DMS114 treated with DMSO at 0.1 percent for 48 hours (cell line): ENCODE measurements around the gene CDCP1.

ENCODE experiments used
- DNase-seq: peaks from one replicate; lab custom pipeline; 2025; ENCODE audit not compliant: unreplicated experiment; lab: John Stamatoyannopoulos, UW

Gene CDCP1

DNA sequence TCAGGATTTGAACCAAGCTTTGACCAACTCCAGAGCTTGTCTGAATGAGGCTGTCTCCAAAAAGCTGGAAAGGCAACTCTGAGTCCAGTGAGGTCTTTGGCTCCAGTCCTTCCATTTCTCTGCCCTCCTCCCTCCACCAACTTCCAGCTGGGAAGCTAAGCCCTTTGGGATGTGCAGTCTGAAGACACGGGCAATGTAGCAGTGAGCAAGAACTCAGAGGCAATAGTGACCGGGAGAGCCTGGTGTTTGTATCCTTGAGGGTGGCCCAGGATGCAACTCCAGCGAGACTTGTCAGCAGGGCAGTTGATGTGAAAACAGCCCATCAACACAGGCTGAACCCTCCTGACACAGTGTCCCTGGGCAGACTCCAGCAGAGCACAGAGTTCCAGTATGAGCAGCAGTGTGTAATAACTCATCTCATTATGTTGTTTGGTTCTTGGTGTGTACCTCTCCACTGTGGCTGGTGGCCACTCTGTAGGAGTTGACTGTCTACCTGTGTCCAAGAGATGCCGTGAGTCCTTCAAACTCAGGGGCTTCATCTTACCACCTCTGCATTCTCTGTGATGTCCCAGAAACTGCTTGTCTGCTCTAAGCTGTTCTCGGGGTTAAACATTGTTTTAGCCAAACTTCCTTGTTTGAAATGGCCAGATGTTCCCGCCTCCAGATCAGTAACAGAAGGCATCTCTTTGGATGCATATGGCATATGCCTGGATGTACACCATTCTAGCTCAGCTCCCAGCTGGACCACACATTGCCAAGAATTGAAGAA is 6.6 kb downstream of the CDCP1 start:
- no peak for DNase-seq

DNA sequence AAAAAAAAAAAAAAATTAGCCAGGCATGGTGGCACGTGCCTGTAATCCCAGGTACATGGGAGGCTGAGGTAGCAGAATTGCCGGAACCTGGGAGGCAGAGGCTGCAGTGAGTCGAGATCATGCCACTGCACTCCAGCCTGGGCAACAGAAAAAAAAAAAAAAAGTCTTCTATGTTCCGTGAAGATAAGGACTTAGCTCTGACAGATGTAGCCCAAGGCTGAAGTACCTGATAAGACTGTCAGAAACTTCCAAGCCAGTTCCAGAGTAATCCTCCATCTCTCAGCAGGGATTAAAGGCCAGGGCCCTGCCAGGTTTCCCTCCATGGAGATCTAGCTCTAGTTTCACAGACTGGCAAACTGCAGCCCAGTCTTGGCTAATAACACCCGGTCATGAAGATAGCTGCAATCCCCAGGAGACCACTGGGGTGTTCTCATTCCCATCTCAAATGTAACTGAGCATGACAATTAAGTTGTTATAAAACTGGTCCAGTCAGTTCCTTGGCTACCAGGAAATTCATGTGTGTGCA is 8.5 kb downstream of the CDCP1 start:
- no peak for DNase-seq

DNA sequence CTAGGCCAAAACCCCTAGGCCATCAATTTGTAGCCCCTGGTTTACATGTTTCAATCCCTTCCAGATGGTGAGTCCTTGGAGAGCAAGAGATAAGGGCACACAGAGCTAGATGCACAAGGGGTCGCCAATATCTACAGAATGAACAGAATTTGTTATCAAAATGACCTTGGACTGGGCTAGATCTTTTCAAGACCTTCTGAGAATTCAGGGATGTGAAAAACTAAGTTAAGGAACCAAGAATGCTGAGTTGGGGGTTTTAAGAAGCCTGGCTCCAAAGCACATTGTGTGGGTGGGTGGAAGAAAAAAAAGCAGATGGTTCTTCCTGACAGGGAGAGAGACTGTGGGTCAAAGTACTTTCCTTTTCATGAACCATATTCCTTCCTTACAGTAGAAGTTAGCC is 10.2 kb downstream of the CDCP1 start:
- no peak for DNase-seq

DNA sequence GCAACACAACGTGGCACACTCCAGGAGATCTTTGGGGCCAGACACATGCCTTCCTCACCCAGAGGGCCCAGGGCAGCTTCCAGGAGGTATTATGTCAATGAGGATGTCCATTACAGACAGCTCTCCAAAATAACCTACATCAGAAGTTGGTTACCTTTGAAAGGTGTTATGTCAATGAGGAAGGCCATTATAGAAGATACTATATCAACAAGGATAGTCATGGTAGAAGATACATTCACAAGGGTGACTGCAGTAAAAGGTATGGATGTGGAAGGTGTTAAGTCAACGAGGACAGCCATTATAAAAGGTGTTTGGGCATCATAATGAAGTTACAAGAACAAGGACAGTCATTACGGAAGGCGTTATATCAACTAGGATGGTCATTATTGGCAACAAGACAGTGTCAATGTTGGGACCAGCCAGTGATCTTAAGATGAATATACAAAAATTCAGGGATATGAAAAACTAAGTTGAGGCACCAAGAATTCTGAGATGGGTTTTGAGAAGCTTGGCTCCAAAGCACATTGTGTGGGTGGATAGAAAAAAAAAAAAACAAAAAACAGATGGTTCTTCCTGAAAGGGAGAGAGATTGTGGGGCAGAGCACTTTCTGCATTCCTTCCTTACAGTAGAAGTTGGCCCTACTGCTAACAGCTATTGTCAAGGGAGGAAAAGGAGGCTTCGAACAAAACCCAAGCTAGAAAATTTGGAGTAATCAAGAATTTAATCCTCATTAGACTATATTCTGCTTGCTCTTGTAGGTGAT is 11.2 kb downstream of the CDCP1 start:
- no peak for DNase-seq

DNA sequence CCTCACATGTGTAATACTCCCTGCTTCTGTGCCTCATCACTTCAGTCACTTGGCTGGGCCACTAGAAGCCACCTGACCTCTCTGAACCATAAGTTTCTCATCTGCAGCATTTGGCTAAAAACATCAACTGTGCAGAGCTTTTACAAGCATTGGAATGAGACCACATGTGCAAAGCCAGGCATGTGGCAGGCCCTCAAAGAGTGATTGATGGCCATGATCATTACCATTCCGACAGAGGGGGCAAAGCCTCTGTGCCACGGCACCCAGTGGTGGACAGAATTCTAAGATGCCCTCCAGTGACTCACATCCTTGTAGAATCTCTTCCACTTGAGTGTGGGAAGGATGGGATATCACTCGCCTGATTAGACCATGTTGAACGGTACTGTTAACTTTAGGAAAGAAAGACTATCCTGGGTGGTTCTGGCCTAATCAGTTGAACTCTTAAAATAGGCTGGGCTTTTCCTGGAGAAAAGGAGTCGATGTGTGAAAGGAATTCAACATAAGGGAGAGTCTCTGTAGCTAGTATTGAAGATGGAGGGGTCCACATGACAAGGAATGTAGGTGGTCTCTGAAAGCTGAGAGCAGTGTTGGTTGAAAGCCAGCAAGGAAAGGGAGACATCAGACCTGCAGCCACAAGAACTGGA is 13.5 kb downstream of the CDCP1 start:
- DNase-seq = no peak

DNA sequence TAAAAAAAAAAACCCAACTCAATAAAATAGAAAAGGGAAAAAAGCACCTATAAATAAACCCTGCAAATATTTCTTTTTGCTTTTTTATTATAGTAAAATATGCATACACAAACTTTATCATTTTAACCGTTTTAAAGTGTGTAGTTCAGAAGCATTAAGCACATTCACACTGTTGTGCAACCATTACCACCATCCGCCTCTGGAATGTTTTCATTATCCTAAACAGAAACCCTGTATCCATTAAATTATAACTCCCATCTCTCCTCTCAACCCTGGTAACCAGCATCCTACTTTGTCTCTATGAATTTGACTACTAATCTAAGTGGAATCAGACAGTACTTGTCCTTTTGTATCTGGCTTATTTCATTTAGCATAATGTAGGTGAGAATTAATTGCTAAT is 15.0 kb downstream of the CDCP1 start:
- DNase-seq = no peak

DNA sequence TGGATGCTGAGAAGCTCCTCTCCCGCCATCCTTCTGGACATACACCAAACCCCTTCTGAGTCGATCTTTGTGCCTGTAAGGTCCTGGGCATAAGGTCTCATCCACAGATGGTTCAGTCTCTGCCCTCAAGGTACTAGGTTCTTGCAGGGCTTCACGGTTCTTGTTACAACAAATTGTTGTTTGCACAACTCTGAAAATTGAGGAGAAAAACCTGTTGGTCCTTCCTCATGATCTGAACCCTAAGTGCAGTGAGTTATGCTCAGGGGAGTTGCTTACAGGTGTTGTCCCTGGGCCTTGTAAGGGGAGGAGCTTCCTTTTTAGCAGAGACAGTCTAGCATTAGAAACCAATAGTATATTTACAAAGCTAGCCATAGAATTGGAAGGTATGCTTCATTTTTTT is 15.7 kb downstream of the CDCP1 start:
- no peak for DNase-seq

DNA sequence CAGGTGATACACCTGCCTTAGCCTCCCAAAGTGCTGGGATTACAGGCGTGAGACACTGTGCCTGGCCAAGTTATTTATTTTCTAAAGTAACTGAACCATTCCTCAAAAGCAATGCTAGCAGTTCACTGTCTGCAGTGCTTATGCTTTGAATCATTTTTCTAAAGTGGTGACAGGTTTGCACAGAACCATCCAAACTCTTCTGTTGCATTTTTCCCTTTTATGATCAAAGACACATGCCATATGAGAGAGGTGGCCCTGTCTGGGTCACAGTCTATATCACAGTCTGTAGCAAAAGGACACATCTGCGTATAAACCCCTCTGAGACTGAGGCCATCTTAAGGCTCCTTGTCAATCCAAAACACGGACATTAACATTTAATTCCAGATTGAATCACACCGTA is 17.2 kb downstream of the CDCP1 start:
- DNase-seq = no peak

DNA sequence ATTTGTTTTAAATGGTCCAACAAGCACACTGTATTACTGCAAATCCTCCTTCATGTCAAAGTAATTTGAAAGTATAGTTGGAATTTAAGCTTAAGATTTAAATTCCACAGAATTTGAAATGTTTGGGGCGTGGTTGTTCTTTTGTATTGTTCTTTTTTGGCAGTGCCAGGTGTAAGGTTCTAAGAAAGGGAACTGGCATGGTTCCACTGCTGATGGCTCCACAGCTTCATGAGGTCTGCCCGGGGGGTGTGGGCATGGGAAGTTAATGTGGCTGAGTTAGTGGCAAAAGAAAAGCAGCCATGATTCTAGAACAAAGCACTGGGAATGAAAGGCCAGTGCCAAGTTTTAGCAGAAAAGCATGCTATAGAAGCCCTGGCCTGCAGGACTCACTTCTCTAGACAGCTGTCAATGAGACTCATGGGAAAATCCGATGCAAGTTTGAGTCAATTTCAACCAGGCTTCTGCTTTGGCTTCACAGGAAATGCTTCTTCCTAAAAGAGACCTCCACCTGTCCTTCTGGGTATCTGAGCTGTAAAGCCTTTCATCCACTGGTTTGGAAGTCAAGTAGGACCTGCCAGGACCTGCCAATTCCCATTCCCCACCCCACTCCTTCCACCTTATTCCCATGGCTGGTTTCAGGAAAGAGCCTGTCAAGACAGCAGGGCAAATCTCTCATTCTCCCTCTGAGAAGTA is 18.9 kb downstream of the CDCP1 start:
- DNase-seq = no peak

DNA sequence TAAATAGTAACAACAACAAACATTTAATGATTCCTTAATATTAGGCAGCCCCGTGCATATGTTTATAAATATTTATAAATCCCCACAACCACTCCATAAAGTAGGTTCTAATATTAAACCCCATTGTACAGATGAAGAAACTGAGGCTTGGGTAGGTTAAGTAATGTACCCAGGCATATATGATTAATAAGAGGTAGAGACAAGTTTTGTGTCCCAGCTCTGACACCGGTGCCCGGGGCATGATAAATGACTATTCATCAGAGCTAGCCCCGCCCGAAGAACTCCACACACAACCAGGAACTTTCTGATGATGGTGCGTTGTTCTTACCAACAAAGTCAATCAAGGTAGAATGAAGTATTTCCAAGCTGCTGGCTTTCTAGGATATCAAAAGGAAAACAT is 19.4 kb downstream of the CDCP1 start:
- no peak for DNase-seq

DNA sequence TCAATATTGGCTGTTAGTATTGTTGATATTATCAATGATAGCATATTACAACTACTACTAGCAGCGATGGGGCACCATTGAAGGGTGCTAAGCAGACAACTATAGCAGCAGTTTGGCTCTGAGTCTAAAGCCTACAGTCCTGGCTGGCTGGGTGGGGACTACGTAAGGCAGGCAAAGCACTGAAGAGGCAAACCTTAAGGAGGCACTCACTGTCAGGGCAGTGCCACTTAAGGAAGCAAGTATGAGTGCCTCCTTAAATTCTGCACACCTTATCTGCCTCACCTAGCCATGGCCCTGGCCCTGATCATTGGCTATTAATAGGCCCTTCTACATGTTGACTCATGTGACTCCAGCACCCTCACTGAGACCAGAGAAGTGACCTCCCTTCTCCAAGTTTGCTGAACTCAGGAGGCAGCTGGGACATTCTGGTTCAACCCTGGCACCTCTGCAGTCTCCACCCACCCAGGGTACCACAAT is 20.6 kb downstream of the CDCP1 start:
- no peak for DNase-seq

DNA sequence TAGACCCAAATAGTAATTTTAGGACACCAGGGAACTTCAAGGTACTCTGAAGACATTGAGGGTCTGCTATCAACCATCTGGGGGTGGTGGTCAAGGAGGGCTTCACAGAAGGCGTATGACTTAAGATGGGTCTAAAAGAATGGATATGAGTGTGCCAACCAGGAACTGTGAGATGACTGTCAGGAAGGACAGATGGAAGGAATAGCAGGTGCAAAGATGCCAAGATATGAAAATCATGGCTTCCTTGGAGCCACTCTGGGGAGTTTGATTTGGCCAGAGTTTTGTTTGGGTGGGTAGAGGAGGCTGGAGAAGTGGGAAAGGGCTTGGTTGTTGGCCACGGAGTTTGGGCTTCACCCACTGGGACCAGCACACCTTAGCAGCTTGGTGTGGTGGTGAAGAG is 21.2 kb downstream of the CDCP1 start:
- no peak for DNase-seq

DNA sequence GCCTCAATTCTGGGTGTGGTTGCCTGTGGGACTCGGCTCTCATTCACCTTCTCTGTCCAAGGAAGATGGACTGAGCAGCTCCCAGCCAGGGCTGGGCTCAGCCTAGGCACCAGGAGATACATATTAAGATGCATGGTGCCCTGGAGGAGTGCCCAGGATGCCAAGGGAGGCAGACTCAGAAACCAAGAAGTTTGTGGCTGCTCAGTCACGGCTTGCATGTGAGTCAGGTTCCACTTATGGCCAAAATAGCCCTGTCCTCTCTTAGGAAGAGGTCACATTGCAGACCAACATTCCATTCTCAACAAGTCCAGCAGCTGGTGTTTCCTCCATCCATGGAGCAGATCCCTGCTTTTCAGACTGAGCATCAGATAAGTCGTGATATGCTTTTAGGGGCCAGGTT is 21.8 kb downstream of the CDCP1 start:
- DNase-seq = no peak

DNA sequence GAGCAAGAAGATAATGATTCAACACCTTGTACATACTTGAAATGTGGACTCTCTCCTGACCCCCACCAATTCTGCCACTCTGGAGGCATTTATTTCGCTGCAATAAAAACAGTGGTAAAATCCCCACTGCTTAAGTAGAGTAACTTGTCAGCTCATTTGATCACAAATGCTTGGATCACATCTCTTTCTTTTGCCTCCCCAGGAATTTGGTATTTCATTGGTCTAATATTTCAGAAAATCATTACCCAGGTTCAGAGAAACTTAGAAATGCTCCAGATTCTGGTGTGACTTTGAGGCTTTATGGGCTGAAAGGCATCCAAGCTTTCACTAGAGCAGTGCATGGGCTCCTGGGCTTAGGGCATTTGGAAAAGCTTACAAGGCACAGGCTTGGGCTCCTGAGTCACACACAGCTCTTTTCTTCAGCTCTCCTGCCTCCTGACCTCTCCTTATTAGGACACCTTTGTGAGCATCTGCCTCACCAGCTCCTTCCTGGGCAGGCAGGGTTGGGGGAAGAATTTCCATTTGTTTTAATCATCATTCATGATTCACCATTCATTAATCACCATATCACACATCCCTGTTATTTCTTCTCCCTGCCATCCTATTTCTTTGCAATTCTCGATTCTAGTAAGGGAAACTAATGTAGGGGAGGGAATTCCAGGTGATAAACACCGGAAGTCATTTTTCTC is 22.5 kb downstream of the CDCP1 start:
- no peak for DNase-seq

DNA sequence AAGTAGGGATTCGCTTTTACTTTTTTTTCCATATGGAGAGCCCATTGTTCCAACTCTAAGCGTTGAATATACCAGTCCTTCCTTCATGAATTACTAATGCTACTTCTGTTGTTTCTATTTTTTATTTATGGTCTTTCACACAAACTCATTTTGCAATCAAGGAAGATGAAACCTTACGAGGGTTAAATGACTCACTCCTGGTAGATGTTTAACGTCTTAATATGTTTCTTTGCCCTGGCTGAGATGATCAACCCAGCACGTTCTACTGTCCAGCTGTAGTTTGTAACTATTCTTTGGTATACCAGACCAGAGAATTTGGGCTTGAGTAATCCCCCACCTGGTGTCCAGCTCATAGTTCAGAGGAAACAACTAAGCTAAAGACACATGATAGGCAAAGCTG is 23.1 kb downstream of the CDCP1 start:
- no peak for DNase-seq

DNA sequence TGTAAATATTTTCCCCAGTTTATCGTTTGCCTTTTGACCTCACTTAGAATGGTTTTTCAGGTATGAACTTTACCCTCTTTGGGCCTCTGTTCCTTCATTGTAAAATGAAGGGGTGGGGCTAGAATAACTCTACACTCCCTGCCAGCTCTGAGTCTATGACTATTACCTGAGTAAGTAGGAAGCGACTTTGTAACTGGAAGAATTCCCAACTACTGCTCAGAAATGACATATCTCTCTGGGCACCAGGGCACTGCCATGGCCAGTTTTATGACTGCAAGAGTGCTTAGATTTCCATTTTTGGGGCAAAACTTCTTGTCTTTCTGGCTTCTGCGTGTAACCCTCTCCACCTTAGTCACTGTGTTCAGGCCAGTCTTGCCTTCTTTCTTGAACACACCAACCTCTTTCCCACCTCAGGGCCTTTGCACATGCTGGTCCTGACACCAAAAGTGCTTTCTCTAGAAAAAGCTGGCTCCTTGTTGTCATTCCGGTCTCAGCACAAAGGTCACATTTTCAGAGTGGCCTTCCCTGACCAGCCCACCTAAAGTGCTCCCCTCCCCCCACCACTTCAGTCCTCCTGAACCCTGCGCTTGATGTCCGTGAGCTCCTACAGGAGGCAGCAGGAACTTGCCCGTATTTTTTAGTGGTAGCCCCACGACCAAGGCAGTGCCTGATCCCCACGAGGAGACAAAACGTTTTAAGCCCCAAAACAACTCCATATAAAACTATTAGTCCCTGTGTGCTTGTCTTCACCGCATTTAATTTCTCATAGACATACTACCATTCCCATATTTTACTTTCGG is 25.6 kb downstream of the CDCP1 start:
- no peak for DNase-seq

DNA sequence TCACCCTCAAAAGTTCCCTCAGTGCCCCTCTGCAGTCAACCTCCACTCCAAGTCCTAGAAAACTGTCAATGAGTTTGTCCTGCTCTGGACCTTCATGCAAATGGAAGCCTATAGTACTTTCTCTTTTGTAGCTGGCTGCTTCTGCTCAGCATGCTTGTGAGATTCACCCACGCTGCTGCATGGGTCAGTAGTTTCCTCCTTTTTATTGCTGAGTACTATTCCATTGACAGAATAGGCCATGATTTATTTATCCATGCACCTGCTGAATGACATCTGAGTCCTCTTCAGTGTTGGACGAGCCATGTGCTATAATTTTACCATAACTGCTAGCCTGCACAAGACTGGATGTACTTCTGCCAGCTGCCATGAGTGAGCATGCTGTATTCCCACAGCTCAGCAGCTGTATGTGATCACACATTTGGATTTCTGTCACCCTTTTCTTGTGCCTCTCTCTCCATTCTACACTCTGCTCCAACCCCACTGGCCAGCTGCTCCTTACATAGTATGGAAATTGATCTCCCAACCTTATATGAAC is 26.3 kb downstream of the CDCP1 start:
- DNase-seq = no peak

DNA sequence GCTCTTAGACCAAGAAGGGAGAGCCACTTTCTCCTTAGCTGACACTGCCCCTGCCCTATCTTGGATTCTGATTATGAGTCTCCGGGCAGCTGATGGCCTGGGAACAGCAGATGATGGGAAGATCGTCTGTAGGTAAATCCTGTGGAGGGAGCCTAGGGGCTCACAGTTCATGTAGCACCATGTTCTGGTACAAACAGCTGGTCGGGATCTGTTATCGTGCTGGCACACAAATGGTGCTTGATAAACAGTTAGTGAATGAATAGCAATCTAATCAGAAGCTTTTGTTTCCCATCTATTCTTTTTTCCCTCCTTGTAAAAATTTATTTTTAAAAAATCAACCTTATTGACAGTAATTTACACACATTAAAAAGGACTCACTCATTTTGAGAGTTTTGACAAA is 26.8 kb downstream of the CDCP1 start:
- DNase-seq = no peak

DNA sequence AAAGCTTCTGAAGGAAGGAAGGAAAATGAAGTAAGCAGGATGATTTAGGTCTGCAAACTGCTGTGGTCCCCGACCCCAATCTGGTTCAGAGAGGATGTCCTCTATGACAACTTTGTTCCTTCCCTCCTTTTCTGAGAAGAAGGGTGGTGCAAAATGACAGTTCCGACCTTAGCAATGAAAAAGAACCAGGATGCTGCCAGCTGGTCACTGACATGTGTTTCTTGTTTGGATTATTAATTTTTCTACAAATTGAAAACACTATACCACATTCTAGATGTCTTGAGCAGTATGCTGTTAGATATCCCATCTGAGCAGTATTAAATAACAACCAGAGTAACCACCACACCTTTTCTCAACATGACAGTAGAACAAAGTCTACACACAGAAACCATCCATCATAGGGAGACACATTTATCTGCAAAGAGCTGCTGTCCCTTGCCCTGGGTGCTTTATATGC is 27.5 kb downstream of the CDCP1 start:
- DNase-seq = no peak
